CD4-positive, alpha-beta T cell treated with Interleukin-6 at 100 ng/mL for 8 hours (primary cell): ENCODE measurements around the gene HYAL1.
"Not testable (repeated sequence)": the region's sequence is repeated elsewhere in the genome, so short reads cannot be mapped to it uniquely, and the experiment has no call there.

Source experiments
- DNase-seq: peaks from one replicate; pipeline ENCODE4 v3.0.0-alpha.2; 2020; ENCODE audit warnings: mixed read lengths, low spot score

The HYAL1 gene

GRCh38 chr3:50318615-50319014, 15.2 kb upstream of the HYAL1 start:
- no peak for DNase-seq

- DNase-seq: no peak
Observed at GRCh38 chr3:50318163-50318562, 14.8 kb upstream of the HYAL1 start.

GRCh38 chr3:50317300-50317699, 13.9 kb upstream of the HYAL1 start:
- DNase-seq: no peak

GRCh38 chr3:50316657-50317242, 13.4 kb upstream of the HYAL1 start:
- peak; percentile 70 for DNase-seq

GRCh38 chr3:50314816-50315215, 11.4 kb upstream of the HYAL1 start:
- DNase-seq: no peak

- DNase-seq: no peak
Observed at GRCh38 chr3:50314342-50314741, 11.0 kb upstream of the HYAL1 start.

- DNase-seq: not testable (repeated sequence)
Observed at GRCh38 chr3:50312041-50312440, 8.7 kb upstream of the HYAL1 start.

- no peak for DNase-seq
Observed at GRCh38 chr3:50304601-50305000, 1.2 kb upstream of the HYAL1 start.

GRCh38 chr3:50302095-50303012, 1.0 kb downstream of the HYAL1 start:
- DNase-seq: no peak

GRCh38 chr3:50300681-50301254, 2.6 kb downstream of the HYAL1 start:
- no peak for DNase-seq

- DNase-seq: no peak
Observed at GRCh38 chr3:50299929-50300680, 3.3 kb downstream of the HYAL1 start.

- DNase-seq: no peak
Observed at GRCh38 chr3:50299638-50299928, 3.8 kb downstream of the HYAL1 start.

GRCh38 chr3:50298836-50299637, 4.3 kb downstream of the HYAL1 start, which contains the start of the genes HYAL3 and NAA80:
HYAL3 (minus strand) TSS chr3:50299405; CDS start chr3:50295602, 3,803 bp downstream.
NAA80 (minus strand) TSS chr3:50299405; CDS start chr3:50297463, 1,942 bp downstream.
- DNase-seq: peak; percentile 100

- no peak for DNase-seq
Observed at GRCh38 chr3:50297896-50298725, 5.3 kb downstream of the HYAL1 start.

- DNase-seq: no peak
Observed at GRCh38 chr3:50297384-50297775, 6.0 kb downstream of the HYAL1 start.

GRCh38 chr3:50296721-50297383, 6.5 kb downstream of the HYAL1 start:
- no peak for DNase-seq

- DNase-seq: no peak
Observed at GRCh38 chr3:50295553-50296431, 7.6 kb downstream of the HYAL1 start.

GRCh38 chr3:50294492-50295403, 8.6 kb downstream of the HYAL1 start:
- DNase-seq: no peak
